Activated T-cell treated with anti-CD3 and anti-CD28 coated beads, Interleukin-2, amount 50 U/mL, for 24 hours (primary cell): ENCODE results near the gene WBP1.
"Not testable (repeated sequence)": the region's sequence is repeated elsewhere in the genome, so short reads cannot be mapped to it uniquely, and the experiment has no call there.

Experiments used
- DNase-seq: peaks from one replicate; pipeline ENCODE4 v3.0.0-alpha.2; 2020
- H3K27ac Mint-ChIP-seq: 2 replicates; pipeline ENCODE4 v1.8.0; 2020; ENCODE audit warnings: mild to moderate bottlenecking, mixed read lengths
- H3K27me3 Mint-ChIP-seq: 2 replicates; pipeline ENCODE4 v1.8.0; 2020; ENCODE audit warnings: mixed read lengths
- H3K36me3 Mint-ChIP-seq: 2 replicates; pipeline ENCODE4 v1.8.0; 2020; ENCODE audit warnings: low read depth, mixed read lengths
- H3K4me1 Mint-ChIP-seq: 2 replicates; pipeline ENCODE4 v1.8.0; 2020; ENCODE audit warnings: low read depth, mixed read lengths
- H3K4me3 Mint-ChIP-seq: 2 replicates; pipeline ENCODE4 v1.8.0; 2020; ENCODE audit warnings: mild to moderate bottlenecking, moderate library complexity, mixed read lengths
- H3K9me3 Mint-ChIP-seq: 2 replicates; pipeline ENCODE4 v1.8.0; 2020; ENCODE audit warnings: mixed read lengths

The WBP1 gene

GRCh38 chr2:74474899-74475298, 16.7 kb downstream of the WBP1 start:
- Mint-ChIP-seq H3K27ac (no peak overlapping the region), H3K36me3 (peaks cover 75% of the 10 kb centered on the region), H3K9me3 (no peaks in the 10 kb centered on the region), H3K4me1 (peaks cover 28% of the 10 kb centered on the region), H3K4me3 (no peak overlapping the region), H3K27me3 (no peaks in the 10 kb centered on the region)
- no peak for DNase-seq

GRCh38 chr2:74481431-74481830, 23.2 kb downstream of the WBP1 start:
- Mint-ChIP-seq H3K9me3 (no peaks in the 10 kb centered on the region), H3K27me3 (no peaks in the 10 kb centered on the region), H3K36me3 (peaks cover 67% of the 10 kb centered on the region), H3K27ac (peak overlapping the region; percentile 30), H3K4me1 (peaks cover 39% of the 10 kb centered on the region), H3K4me3 (peak overlapping the region; percentile 99)
- no peak for DNase-seq

- H3K4me3 Mint-ChIP-seq, result peak overlapping the region; percentile 99
- H3K27me3 Mint-ChIP-seq, result no peaks in the 10 kb centered on the region
- peak overlapping the region; percentile 100 for H3K27ac Mint-ChIP-seq
- no peaks in the 10 kb centered on the region for H3K9me3 Mint-ChIP-seq
- DNase-seq, result no peak
- H3K36me3 Mint-ChIP-seq, result peaks cover 67% of the 10 kb centered on the region
- peaks cover 41% of the 10 kb centered on the region for H3K4me1 Mint-ChIP-seq
Measured at GRCh38 chr2:74481961-74482800, 23.9 kb downstream of the WBP1 start.

- Mint-ChIP-seq H3K36me3 (peaks cover 64% of the 10 kb centered on the region), H3K27ac (peak within 1 kb of the TSS; percentile 100), H3K27me3 (no peaks in the 10 kb centered on the region), H3K9me3 (no peaks in the 10 kb centered on the region), H3K4me3 (peak within 1 kb of the TSS; percentile 99), H3K4me1 (peaks cover 41% of the 10 kb centered on the region)
- peak; percentile 93 for DNase-seq
Measured at GRCh38 chr2:74482801-74483674, 24.8 kb downstream of the WBP1 start, which contains the start of the genes CCDC142 and TTC31. Gene CCDC142 (minus strand): TSS chr2:74482998. CDS start chr2:74482837, 161 bp downstream. Gene TTC31 (plus strand): TSS chr2:74483081. CDS start chr2:74483096, 15 bp downstream.

GRCh38 chr2:74483675-74484164, 25.5 kb downstream of the WBP1 start:
- Mint-ChIP-seq H3K27ac (peak overlapping the region; percentile 100), H3K4me1 (peaks cover 41% of the 10 kb centered on the region), H3K36me3 (peaks cover 67% of the 10 kb centered on the region), H3K4me3 (peak overlapping the region; percentile 99)
- DNase-seq, H3K27me3 Mint-ChIP-seq, H3K9me3 Mint-ChIP-seq: not testable (repeated sequence)

GRCh38 chr2:74486141-74486540, 27.9 kb downstream of the WBP1 start:
- Mint-ChIP-seq H3K36me3 (peaks cover 66% of the 10 kb centered on the region), H3K4me3 (no peak overlapping the region), H3K4me1 (peaks cover 24% of the 10 kb centered on the region), H3K9me3 (no peaks in the 10 kb centered on the region), H3K27me3 (no peaks in the 10 kb centered on the region), H3K27ac (no peak overlapping the region)
- no peak for DNase-seq

GRCh38 chr2:74488643-74489481, 30.6 kb downstream of the WBP1 start:
- DNase-seq, result no peak
- Mint-ChIP-seq H3K4me1 (peaks cover 10% of the 10 kb centered on the region), H3K27me3 (no peaks in the 10 kb centered on the region), H3K36me3 (peaks cover 74% of the 10 kb centered on the region), H3K4me3 (no peak overlapping the region), H3K27ac (no peak overlapping the region), H3K9me3 (no peaks in the 10 kb centered on the region)

- no peak for DNase-seq
- H3K36me3 Mint-ChIP-seq, result peaks cover 78% of the 10 kb centered on the region
- no peaks in the 10 kb centered on the region for H3K9me3 Mint-ChIP-seq
- H3K4me3 Mint-ChIP-seq, result no peak overlapping the region
- H3K27ac Mint-ChIP-seq, result no peak overlapping the region
- no peaks in the 10 kb centered on the region for H3K27me3 Mint-ChIP-seq
- peaks cover 7% of the 10 kb centered on the region for H3K4me1 Mint-ChIP-seq
Measured at GRCh38 chr2:74489906-74490305, 31.7 kb downstream of the WBP1 start.

- H3K9me3 Mint-ChIP-seq, result no peaks in the 10 kb centered on the region
- DNase-seq, result no peak
- H3K27ac Mint-ChIP-seq, result no peak overlapping the region
- H3K27me3 Mint-ChIP-seq, result no peaks in the 10 kb centered on the region
- H3K36me3 Mint-ChIP-seq, result peaks cover 64% of the 10 kb centered on the region
- no peak overlapping the region for H3K4me3 Mint-ChIP-seq
- peaks cover 1% of the 10 kb centered on the region for H3K4me1 Mint-ChIP-seq
Measured at GRCh38 chr2:74491648-74492544, 33.7 kb downstream of the WBP1 start.

GRCh38 chr2:74493546-74493945, 35.3 kb downstream of the WBP1 start:
- Mint-ChIP-seq H3K4me3 (no peak overlapping the region), H3K4me1 (peaks cover 12% of the 10 kb centered on the region), H3K36me3 (peaks cover 56% of the 10 kb centered on the region), H3K9me3 (no peaks in the 10 kb centered on the region), H3K27ac (no peak overlapping the region), H3K27me3 (peaks cover 13% of the 10 kb centered on the region)
- DNase-seq, result no peak

- no peak for DNase-seq
- Mint-ChIP-seq H3K4me3 (no peak overlapping the region), H3K36me3 (peaks cover 42% of the 10 kb centered on the region), H3K9me3 (no peaks in the 10 kb centered on the region), H3K27ac (no peak overlapping the region), H3K27me3 (peaks cover 30% of the 10 kb centered on the region), H3K4me1 (peaks cover 24% of the 10 kb centered on the region)
Measured at GRCh38 chr2:74495440-74495839, 37.2 kb downstream of the WBP1 start.

GRCh38 chr2:74496997-74497776, 38.9 kb downstream of the WBP1 start:
- no peak for DNase-seq
- Mint-ChIP-seq H3K27ac (no peak overlapping the region), H3K9me3 (no peaks in the 10 kb centered on the region), H3K27me3 (peaks cover 47% of the 10 kb centered on the region), H3K4me3 (peak overlapping the region; percentile 73), H3K4me1 (peaks cover 26% of the 10 kb centered on the region), H3K36me3 (peaks cover 24% of the 10 kb centered on the region)
